ENCODE measurements around the gene CYRIA.

Gene CYRIA

GRCh38 chr2:16626997-16627605, 38.5 kb downstream of the CYRIA start:
- no peak for DNase-seq

- DNase-seq: no peak
Observed at GRCh38 chr2:16626497-16626896, 39.1 kb downstream of the CYRIA start.

- DNase-seq: no peak
Observed at GRCh38 chr2:16625759-16626158, 39.9 kb downstream of the CYRIA start.

- DNase-seq: no peak
Observed at GRCh38 chr2:16625201-16625729, 40.4 kb downstream of the CYRIA start.

- no peak for DNase-seq
Observed at GRCh38 chr2:16624436-16624780, 41.2 kb downstream of the CYRIA start.

- no peak for DNase-seq
Observed at GRCh38 chr2:16623564-16624435, 41.8 kb downstream of the CYRIA start.

GRCh38 chr2:16623031-16623430, 42.6 kb downstream of the CYRIA start:
- no peak for DNase-seq

- DNase-seq: no peak
Observed at GRCh38 chr2:16622399-16622968, 43.1 kb downstream of the CYRIA start.

GRCh38 chr2:16621316-16621715, 44.3 kb downstream of the CYRIA start:
- DNase-seq: no peak

- no peak for DNase-seq
Observed at GRCh38 chr2:16620590-16620989, 45.0 kb downstream of the CYRIA start.

GRCh38 chr2:16619576-16620245, 45.9 kb downstream of the CYRIA start:
- DNase-seq: no peak

- DNase-seq: no peak
Observed at GRCh38 chr2:16617282-16618266, 48.1 kb downstream of the CYRIA start.

Data from activated naive CD4-positive, alpha-beta T cell treated with anti-CD3 and anti-CD28 coated beads, Interleukin-2, amount 50 U/mL, for 16 hours (primary cell).